TTC549 (cell line): Measurements from ENCODE around the gene KIF7.

Source experiments
- FAIRE-seq: peaks from 2 replicates; lab custom pipeline; 2012; peaks lifted over from hg19 to GRCh38; lab: Jason Lieb, UNC

Gene KIF7

DNA sequence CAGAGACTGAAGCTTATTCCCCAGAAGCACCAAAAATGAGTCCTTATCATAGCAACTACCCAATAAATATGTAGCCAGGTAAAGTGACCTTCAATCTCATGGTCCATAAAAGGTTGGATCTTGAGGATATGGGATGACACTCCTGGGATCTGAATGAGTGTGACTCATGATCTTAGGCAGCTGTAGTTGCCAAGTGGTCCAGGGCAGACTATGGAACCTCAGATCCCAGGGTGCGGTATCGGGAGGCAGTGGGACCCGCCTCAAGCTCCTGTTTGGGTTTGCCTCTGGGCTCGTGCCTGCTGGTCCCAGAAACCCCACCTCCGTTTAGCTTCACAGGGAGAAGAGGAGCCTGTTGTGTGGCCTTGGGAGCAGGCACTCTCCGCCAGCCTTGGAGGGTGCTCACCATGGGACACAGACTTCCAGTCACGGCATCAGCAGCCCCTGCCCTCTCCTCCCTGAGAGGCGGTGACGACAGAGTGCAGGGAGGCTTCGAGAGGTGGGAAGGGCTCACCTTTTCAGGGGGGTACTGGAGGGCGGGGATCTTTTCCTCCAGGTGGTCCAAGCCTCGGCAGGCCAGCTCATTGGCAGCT lies 15.8 kb upstream of the KIF7 start:
- FAIRE-seq = no peak

DNA sequence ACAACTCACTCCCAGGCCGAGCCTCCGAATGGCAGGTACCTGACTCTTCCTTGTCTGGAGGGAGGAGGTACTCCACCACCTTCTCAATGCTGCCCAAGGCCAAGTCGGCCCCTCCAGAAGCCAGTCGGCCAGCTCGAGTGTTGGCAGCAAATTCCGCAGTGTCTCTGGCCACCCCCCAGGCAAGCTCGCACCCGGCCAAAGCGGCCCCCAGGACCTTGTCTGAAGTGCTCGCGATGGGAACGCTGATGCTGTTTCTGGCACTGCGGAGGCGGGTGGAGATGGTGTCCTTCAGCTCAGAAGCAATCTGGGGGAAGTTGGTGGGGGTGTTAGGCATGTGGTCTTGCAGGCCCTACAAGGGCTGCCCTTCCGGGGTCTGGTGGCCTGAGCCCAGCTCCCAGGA lies 14.7 kb upstream of the KIF7 start:
- FAIRE-seq = no peak

DNA sequence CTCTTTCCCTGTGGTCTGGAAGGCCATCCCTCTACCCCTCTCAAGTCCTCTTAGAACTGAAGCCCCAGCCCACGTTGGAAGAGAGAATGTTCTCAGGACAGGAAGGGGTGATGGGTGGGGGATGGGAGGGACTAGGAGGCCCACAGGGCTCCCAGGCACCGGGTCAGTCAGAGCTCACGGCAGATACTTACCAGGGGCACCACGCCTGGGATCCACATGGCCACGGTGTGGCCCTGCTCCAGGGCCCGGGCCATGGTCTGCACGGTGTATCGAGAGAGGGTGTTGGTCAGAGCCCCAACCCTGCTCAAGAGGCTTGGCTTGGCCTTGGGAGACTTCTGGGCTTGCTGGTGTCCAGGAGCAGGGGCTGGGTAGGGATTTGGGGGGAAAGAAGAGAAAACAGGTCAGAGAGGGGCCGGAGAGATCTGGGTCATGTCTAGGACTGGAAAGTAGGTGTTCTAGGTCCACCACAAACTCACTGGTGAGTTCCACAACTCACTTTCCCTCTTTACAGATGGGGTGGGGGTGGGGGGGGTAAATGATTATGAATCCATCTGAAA lies 14.1 kb upstream of the KIF7 start:
- no peak for FAIRE-seq

DNA sequence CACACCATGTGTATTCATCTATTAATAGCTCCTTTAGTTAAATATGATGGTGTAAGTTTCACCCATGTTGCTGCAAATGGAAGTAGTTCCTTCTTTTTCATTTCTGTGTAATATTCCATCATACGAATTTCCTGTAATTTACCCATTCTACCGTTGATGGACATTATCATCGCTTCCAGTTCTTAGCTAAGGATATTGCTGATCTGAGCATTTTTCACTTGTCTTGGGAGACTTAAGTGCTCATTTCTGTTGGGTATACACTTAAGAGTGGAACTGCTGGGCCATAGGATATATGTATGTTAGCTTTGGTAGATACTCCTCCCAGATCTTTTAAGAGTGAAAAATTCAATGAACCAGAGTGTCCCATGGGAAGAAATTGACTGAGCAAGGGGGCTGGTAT lies 12.9 kb upstream of the KIF7 start:
- FAIRE-seq = no peak

DNA sequence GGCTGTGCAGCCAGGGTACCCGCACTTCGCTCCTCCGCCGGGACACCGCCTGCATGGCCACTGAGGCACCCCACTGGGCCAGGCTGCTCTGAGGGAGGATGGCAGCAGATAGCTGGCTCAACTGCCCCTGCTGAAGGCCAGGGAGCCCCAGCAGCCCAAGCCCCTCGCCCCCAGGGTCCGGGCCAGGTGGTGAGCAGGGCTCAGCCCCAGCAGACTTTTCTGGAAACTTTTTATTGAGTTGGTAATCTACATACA lies 12.4 kb upstream of the KIF7 start:
- no peak for FAIRE-seq

DNA sequence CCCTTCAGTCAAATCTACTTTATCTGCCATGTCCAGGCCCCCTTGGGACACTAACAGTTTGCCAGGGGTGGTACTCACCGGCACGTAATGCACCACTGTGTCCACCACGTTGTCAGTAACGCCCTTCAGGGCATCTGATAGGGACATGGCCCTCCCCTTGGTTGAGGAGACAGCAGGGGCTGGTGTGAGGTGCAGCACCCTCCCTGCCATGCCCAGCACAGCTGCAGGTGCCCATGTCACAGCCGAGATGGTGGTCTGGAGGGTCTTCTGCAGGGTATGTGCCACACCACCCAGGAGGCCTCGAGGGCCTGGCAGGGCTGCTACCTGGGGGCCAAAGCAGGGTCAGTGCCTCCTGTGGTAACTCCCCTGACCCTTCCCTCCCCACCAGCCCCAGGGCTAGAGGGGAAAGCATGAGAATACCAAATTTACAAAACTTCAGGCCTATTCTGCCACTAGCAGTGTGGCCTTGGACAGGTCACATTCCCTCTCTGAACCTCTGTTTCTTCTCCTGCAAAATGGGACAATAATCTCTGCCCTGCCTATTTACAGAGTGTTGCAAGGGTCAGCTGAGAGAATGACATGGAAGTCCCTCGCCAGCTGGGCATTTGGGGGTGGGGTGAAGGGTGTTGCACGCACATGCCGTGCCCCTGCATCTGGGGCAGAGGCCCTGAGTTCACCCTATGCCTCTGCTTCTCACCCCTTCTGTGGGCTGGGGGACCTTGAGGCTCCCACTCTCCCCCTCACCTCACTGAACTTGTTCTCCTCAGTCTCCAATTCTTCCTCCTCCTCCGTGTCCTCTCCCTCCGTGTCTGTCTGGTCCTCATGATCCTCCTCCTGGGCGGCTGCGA lies 11.8 kb upstream of the KIF7 start:
- FAIRE-seq = no peak

DNA sequence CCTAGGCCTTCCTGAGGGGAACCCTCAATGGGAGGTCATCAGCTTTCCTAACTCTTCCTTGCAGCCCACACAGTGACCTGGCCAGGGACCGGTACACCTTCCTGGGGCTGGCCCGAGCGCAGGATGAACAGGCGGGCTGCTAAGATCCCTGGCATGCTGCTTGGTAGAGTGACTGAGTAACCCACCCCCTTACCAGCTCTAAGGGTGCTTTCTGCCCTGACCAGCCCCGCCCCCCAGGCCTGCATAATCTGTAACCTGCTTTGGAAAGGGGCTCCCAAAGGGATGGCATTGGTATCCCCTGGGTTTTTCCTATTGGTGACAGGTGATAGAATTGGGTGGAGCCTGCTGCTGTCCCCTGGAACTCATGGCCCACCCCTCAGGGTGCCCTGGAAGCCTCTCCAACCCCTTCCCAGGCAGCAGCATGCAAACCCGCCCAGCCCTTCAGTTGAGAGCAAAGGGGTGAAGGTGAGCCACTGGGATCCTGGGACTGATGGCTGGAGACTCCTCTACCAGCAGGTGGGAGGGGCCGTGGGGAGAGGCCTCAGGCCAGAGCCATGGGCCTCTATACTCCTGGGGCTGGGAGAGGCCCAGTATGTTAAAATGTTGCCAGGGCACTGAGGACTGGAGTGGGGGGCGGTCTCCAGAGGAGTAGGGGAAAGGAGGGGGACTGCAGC lies 11.1 kb upstream of the KIF7 start:
- FAIRE-seq = no peak

DNA sequence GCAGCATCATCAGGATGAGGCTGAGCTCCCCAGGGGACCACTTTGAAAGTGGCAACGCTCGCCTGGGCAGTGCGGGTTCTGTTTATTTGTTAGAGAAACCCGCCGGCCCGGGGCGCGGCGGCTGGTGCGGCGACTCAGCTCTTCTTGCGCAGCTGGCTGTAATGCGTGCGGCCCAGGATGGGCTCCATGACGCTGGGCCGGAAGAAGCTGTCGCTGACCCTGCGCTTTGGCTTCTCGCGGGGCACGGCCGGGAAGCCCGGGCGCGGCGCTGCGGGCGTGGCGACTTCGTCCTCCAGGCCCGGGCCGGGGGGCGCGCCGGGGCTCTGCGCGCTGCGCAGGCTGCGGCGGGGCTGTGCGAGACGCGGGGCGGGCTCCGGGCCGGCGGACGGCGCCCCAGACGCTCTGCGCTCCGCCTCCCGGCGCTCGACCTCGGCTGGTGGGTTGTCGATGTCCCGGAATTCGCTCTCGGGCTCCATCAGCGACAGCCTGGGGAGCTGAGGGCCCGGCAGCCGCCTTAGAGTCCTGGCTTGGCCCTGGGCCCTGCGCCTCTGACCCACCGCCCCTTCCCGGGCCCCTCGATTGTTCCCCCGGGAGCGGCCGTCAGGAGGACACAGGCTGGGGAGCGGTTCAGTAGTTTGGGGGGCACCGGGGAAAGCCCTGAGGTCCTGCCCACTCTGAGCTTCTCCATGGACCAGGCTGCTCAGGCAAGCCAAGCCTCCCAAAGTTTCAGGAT lies 10.3 kb upstream of the KIF7 start:
- no peak for FAIRE-seq

DNA sequence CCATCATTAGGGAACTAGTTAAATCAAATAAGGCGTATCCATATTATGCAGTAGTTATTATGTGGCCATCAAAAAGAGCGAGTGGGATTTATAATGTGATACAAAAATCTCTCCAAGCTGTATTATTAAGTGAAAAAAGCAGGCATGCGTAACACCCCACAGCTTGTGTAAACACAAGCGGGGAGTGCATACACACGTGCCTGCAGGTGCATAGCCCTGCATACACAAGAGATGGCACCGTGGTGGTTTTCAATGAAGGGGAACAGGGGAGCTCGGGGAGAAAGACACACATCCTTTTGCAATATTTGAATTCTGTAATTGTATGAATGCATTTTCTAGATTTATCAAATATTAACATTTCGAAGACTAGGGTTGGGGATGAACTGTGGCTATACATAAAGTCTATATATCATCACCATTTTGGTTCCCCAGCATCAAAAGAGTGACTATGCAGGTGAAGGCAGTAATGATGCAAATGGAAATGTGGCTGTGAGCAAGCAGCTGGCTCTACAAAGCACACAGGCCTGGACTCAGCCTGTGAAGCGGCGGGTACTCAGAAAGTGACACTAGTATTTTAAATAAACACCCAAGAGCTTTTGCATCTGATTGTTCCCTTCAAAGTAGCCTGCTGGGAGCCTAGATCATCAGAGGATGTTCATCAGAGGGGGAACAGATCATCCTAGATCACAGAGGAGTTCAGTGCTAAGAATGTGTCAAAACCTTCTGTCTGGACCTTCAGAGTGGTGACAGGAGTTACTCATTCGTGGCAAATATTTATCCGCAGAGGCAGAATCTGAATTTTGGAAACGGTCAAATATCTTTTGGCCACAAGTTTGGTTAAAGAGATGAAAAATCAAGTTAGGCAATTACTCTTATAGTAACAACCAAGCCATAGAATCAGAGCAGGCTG lies 9.4 kb upstream of the KIF7 start:
- no peak for FAIRE-seq

DNA sequence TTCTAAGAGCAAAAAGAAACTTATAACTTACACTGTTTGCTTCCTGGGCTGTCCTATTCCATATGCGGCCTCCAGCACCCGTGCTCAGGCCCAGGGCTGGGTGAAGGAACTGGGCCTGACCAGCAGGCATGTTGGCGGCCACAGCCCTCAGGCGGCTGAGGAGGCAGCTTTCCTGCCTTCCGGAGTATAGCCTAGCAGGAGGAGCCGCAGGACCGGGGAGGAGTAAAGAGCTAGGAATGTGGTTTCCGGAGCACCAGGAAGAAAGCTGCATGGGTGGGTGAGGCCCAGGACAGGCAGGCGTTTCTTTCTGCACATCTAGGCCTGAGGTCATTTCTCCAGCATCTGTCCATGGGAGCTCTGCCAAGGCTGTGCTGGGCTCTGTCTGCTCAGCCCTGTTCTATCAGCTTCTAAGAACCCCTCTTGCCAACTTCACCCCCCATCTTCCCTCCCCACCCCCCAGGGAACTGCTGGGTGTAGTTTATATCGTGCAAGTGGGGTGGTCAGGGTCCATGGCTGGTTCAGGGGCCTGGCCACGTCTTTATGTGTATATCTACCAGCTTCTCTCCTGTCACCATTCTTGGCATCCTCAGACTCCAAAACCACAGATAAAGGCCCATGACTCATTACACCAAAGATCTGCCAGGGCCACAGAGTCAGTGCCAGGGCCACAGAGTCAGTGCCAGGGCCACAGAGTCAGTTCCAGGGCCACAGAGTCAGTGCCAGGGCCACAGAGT lies 7.8 kb upstream of the KIF7 start:
- FAIRE-seq = no peak

DNA sequence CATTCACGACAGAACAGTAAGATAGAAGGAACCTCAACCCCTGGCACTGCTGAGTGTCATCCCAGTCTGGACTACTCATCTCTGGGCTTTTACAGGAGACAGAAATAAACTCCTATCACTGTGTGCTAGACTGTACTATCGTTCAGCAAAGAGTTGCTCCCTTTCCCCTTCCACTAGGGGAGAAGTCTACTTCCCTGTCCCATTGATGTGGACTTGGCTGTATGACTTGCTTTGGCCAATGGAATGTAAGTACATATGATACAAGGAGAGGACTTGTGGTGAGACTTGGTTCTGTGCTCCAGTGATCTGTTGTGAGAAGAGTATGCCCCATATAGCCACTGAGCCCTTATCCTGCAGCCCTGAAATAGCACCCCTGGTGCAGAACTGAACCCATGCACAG lies 5.3 kb upstream of the KIF7 start:
- no peak for FAIRE-seq

DNA sequence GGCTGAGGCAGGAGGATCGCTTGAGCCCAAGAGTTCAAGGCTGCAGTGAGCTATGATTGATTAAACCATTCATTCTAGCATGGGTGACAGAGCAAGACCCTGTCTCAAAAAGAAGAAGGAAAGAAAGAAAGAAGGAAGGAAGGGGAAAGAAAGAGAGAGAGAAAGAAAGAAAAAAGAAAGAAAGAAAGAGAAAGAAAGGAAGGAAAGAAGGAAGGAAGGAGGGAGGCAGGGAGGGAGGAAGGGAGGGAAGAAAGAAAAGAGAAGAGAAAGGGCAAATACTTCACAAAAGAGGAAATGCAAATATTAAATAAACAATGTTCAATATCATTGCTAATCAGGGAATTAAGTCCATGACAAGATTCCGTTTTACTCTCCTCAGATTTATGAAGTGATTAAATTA lies 4.0 kb upstream of the KIF7 start:
- FAIRE-seq = no peak

DNA sequence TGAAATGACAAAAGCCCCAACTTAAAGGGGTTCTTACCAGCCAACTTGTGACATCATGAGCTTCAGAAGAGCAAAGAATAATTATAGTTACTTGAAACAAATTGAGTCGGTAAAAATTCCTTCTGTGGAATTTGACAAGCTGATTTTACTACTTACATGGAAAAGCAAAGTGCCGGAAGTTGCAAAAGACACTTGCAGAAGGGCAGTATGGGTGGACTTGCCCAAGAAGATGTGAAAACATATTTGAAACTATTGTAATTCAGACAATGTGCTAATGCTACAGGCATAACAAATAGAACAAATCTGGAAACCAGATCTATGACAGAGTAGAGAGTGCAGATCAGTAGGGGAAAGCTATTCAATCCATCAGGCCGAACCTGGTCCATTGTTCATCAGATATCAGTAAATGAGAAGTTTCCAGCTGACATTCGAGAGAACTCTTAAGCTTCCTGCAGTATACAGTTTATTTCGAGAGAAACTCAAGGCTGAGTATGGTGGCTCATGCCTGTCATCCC lies 2.5 kb upstream of the KIF7 start:
- FAIRE-seq = no peak

DNA sequence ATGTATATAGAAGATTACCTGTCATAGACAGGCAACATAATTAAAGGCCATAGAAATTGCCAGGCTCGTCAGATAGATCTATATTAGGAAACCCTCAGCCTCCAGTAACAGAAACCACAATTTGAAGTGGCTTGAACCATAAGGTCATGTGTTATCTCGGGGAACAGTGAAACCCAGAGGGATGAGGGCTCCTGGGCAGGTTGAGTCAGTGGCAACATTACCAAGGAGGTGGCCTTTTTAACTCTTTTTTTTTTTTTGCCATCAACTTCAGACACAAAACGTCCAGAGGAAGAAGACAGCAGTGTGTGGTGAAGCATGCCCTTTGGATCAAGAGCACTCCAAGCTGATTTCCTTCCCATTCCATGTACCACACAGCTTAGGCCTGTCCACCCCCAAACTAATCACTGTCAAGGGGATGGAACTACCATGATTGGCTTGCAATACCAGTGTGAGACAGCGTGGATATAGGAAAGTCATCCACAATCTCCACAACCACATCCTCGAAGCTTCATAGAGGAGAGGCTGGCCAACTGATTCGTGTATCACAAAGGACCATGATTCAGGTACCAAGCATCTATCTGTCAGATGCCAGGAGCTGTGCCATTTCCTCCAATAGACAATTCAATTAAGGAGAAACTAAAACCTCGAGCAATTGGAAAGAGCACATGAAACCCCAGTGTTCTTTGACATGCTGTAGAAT lies 999 bp upstream of the KIF7 start:
- FAIRE-seq = no peak

DNA sequence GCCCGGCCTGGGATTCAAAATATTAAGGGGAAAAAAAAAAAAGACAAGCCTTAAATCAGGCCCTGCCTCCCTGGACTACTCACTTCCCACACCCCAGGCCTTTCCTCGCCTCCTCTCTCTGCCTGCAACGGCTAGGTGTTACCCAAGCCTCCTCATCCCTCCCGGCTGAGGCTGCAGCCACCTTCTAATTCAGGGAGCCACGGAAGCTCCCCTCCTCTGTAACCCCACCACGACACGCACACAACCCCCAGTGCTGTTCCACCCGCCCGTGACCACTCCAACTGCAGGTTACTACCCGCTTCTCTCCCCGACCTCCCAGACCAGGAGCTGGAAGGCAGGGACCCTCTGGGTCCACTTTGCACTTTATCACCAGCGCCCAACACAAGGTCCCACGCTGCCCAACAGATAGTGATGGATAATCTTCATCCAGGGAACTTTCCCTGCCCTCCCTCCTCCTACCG lies 936 bp downstream of the KIF7 start:
- no peak for FAIRE-seq

DNA sequence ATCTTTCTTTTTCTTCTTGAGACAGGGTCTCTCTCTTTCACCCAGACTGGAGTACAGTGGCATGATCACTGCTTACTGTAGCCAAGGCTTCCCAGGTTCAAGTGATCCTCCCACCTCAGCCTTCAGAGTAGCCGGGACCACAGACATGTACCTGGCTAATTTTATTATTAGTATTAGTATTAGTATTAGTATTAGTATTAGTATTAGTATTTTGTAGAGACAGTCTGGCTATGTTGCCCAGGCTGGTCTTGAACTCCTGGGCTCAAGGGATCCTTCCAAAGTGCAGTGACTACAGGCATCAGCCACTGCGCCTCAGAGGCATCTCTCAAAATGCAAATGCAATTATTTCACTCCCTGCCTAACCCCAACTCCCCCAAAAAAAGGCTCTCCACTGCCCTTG lies 1.7 kb downstream of the KIF7 start:
- FAIRE-seq = no peak

DNA sequence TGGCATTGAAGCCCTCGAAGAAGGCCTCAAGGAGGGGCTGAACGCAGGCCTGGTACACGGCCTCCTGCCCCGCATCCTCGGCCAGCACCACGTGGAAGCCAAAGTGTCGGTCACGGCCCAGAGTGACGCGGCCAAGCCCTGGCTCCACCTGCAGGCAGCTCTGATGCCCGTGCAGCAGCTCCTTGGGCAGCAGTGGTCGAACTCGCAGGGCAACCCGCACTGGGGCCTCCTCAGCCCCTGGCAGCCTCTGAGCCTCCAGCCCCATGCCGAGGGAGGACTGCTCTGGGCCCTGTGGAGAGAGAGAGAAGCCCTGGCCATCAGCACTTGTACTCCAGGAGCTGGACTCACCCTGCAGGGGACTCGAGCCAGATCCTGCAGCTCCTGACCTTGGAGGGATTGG lies 2.6 kb downstream of the KIF7 start:
- no peak for FAIRE-seq

DNA sequence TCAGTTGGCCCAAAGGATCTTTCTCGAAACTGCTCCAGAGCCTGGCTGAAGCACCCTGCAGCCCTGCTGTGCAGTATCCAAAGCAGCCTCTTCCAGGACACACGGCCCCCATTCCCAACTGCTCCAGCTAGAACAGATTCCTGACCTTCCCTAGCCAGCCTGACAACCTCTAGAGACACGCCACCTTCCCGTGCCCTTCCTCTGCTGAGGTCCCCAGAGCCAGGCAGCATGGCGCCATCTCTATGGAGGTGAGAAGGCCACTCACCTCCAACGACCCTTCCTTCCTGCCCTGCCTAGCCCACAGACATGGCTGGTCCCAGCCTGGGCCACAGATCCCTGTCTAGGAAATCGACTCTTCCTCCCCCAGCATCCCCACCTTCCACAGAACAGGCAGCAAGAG lies 3.1 kb downstream of the KIF7 start:
- FAIRE-seq = no peak

DNA sequence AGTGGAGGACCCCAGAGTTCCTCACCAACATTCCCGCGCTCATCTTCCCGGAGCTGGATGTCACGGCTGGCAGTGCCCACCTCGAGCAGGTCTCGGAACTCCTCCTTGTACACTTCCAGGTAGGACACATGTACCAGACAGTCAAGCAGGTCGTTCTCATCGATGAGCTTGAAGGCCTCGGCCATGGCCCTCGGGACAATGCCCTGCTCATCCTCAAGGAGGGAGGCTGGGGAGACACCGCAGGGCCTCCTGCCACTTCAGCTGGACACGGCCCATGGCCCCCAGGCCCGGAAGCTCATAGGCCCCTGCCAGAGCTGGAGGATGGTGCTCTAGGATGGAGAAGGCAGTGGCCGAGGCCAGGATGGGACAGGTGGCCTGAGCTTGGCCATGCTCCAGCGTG lies 5.6 kb downstream of the KIF7 start:
- no peak for FAIRE-seq

DNA sequence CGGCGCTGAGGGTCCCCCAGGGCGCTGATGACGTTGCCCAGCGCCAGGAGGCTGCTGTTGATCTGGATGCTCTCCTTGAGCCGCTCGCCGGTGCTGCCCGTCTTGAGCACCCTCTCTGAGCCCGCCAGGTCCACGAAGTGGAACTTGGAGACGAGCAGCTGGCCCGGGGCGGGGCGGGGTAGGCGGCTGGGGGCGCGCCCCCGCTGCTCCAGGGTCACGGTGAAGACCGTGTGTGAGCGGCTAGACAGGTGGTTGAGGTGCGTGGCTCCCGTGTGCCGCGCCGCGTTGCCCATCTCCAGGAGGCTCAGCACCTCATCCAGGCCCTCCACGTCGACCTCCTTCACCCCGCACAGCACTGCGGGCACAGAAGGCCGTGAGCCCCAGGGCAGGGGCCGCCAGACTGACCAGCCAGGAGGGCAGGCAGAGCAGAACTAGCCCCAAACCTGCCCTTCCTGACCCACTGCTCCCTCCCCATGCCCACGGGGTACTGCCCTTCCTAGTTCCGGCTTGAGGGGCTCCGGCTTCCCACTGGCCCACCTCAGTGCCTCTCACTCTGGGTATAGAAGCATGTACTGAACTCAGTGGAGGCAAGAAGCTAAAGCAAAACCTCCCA lies 6.1 kb downstream of the KIF7 start:
- no peak for FAIRE-seq
